Measurements from ENCODE around the gene BIRC2. TPM values are rescaled to one million over a fixed set of nuclear protein-coding genes. Genes with fewer than 3 reads are reported as not detected.

BIRC2 gene
- total RNA-seq, 1 donor from 2014 or later = 63.9 TPM

GRCh38 chr11:102414559-102414958 lies 67.5 kb downstream of the BIRC2 start:
- TF ChIP-seq CTCF (IDR thresholded peaks at IDR 0.05; ENCODE audit: insufficient read depth, low read length, poor library complexity, severe bottlenecking) = no peak
- H3K27me3 ChIP-seq (ENCODE audit: control insufficient read depth, insufficient read depth, low read length) = no peaks in the 10 kb centered on the region
- DNase-seq (ENCODE audit: low read depth) = no peak
- H3K36me3 ChIP-seq (ENCODE audit: control insufficient read depth, insufficient read depth, low read length) = no peaks in the 10 kb centered on the region
- H3K4me3 ChIP-seq (ENCODE audit: low read depth, low read length) = no peak overlapping the region

- no peak overlapping the region for H3K4me3 ChIP-seq (ENCODE audit: low read depth, low read length)
- DNase-seq (ENCODE audit: low read depth) = no peak
- no peaks in the 10 kb centered on the region for H3K27me3 ChIP-seq (ENCODE audit: control insufficient read depth, insufficient read depth, low read length)
- TF ChIP-seq CTCF (IDR thresholded peaks at IDR 0.05; ENCODE audit: insufficient read depth, low read length, poor library complexity, severe bottlenecking) = no peak
- no peaks in the 10 kb centered on the region for H3K36me3 ChIP-seq (ENCODE audit: control insufficient read depth, insufficient read depth, low read length)
Observed at GRCh38 chr11:102415304-102415916, 68.4 kb downstream of the BIRC2 start.

- Histone ChIP-seq H3K27me3 (ENCODE audit: control insufficient read depth, insufficient read depth, low read length) (no peaks in the 10 kb centered on the region), H3K36me3 (ENCODE audit: control insufficient read depth, insufficient read depth, low read length) (no peaks in the 10 kb centered on the region), H3K4me3 (ENCODE audit: low read depth, low read length) (no peak overlapping the region)
- DNase-seq (ENCODE audit: low read depth) = no peak
- TF ChIP-seq CTCF (IDR thresholded peaks at IDR 0.05; ENCODE audit: insufficient read depth, low read length, poor library complexity, severe bottlenecking) = no peak
Observed at GRCh38 chr11:102416976-102417375, 70.0 kb downstream of the BIRC2 start.

- no peaks in the 10 kb centered on the region for H3K27me3 ChIP-seq (ENCODE audit: control insufficient read depth, insufficient read depth, low read length)
- H3K4me3 ChIP-seq (ENCODE audit: low read depth, low read length) = no peak overlapping the region
- no peak for TF ChIP-seq CTCF (IDR thresholded peaks at IDR 0.05; ENCODE audit: insufficient read depth, low read length, poor library complexity, severe bottlenecking)
- no peaks in the 10 kb centered on the region for H3K36me3 ChIP-seq (ENCODE audit: control insufficient read depth, insufficient read depth, low read length)
- DNase-seq (ENCODE audit: low read depth) = no peak
Observed at GRCh38 chr11:102419181-102419580, 72.2 kb downstream of the BIRC2 start.

- Histone ChIP-seq H3K27me3 (ENCODE audit: control insufficient read depth, insufficient read depth, low read length) (no peaks in the 10 kb centered on the region), H3K36me3 (ENCODE audit: control insufficient read depth, insufficient read depth, low read length) (no peaks in the 10 kb centered on the region), H3K4me3 (ENCODE audit: low read depth, low read length) (no peak overlapping the region)
- no peak for TF ChIP-seq CTCF (IDR thresholded peaks at IDR 0.05; ENCODE audit: insufficient read depth, low read length, poor library complexity, severe bottlenecking)
- no peak for DNase-seq (ENCODE audit: low read depth)
Observed at GRCh38 chr11:102420547-102420946, 73.5 kb downstream of the BIRC2 start.

GRCh38 chr11:102421261-102421660 lies 74.2 kb downstream of the BIRC2 start:
- TF ChIP-seq CTCF (IDR thresholded peaks at IDR 0.05; ENCODE audit: insufficient read depth, low read length, poor library complexity, severe bottlenecking) = no peak
- Histone ChIP-seq H3K4me3 (ENCODE audit: low read depth, low read length) (no peak overlapping the region), H3K36me3 (ENCODE audit: control insufficient read depth, insufficient read depth, low read length) (no peaks in the 10 kb centered on the region), H3K27me3 (ENCODE audit: control insufficient read depth, insufficient read depth, low read length) (no peaks in the 10 kb centered on the region)
- no peak for DNase-seq (ENCODE audit: low read depth)
